Stimulated activated CD4-positive, alpha-beta T cell treated with anti-CD3 and anti-CD28 coated beads, TNF-alpha, amount 100 ng/mL, for 1 hour (primary cell): ENCODE data around the gene MEF2D.

Experiments used
- DNase-seq, 3 donors: peaks; one replicate each; pipeline ENCODE4 v3.0.0-alpha.2; 2020; ENCODE audit warnings: low read depth in 3 of 3, low spot score in 1 of 3

MEF2D gene

GRCh38 chr1:156489166-156489934 lies 11.2 kb downstream of the MEF2D start:
- DNase-seq, result no peak

GRCh38 chr1:156488566-156489165 lies 11.9 kb downstream of the MEF2D start:
- no peak for DNase-seq

- no peak for DNase-seq
Observed at GRCh38 chr1:156487862-156488261, 12.7 kb downstream of the MEF2D start.

- no peak for DNase-seq
Observed at GRCh38 chr1:156486421-156487344, 13.9 kb downstream of the MEF2D start.

GRCh38 chr1:156485984-156486383 lies 14.6 kb downstream of the MEF2D start:
- DNase-seq, result no peak

GRCh38 chr1:156484480-156485058 lies 16.0 kb downstream of the MEF2D start:
- DNase-seq, result no peak

- DNase-seq, result no peak
Observed at GRCh38 chr1:156483397-156483796, 17.2 kb downstream of the MEF2D start.

GRCh38 chr1:156482276-156482675 lies 18.3 kb downstream of the MEF2D start:
- no peak for DNase-seq

GRCh38 chr1:156481527-156481926 lies 19.0 kb downstream of the MEF2D start:
- no peak for DNase-seq

- peak; percentile 53 to 59 (median 58) for DNase-seq
Observed at GRCh38 chr1:156480411-156481192, 20.0 kb downstream of the MEF2D start.

- no peak for DNase-seq
Observed at GRCh38 chr1:156480016-156480370, 20.6 kb downstream of the MEF2D start.

- no peak for DNase-seq
Observed at GRCh38 chr1:156479093-156480015, 21.2 kb downstream of the MEF2D start.

GRCh38 chr1:156478250-156478627 lies 22.3 kb downstream of the MEF2D start:
- no peak for DNase-seq

GRCh38 chr1:156477526-156478249 lies 22.9 kb downstream of the MEF2D start:
- DNase-seq, result no peak

- no peak for DNase-seq
Observed at GRCh38 chr1:156476501-156477298, 23.9 kb downstream of the MEF2D start.

GRCh38 chr1:156475568-156476500 lies 24.7 kb downstream of the MEF2D start:
- no peak for DNase-seq

GRCh38 chr1:156474966-156475365 lies 25.6 kb downstream of the MEF2D start:
- DNase-seq, result no peak
